Tibial nerve (tissue), 4 donors: ENCODE results near the gene ARID1B. TPM values are rescaled to one million over a fixed set of nuclear protein-coding genes. Genes with fewer than 3 reads are reported as not detected.

ENCODE experiments used
- DNase-seq, 2 donors: peaks; one replicate each; pipeline ENCODE4 v3.0.0-alpha.2; 2019; ENCODE audit warnings: low spot score in 2 of 2
- H3K27ac ChIP-seq, 4 donors: fragments of 200-600 bp; sonication (generic) in 3 of 4; one replicate each; pipeline ENCODE4 v1.5.1; 2017 to 2019; ENCODE audit warnings: mild to moderate bottlenecking in 1 of 4
- H3K27me3 ChIP-seq, 2 donors: fragments of 200-600 bp; sonication (generic) in 1 of 2; one replicate each; pipeline versions ENCODE4 v1.5.1 to v1.6.0; 2017 to 2019
- H3K36me3 ChIP-seq, 3 donors: fragments of 200-600 bp; sonication (generic); one replicate each; pipeline ENCODE4 v1.5.1; 2018 to 2019
- H3K4me1 ChIP-seq, 4 donors: fragments of 200-600 bp; sonication (generic) in 3 of 4; one replicate each; pipeline ENCODE4 v1.5.1; 2017 to 2019
- H3K4me3 ChIP-seq, 4 donors: fragments of 200-600 bp; sonication (generic) in 3 of 4; one replicate each; pipeline ENCODE4 v1.5.1; 2017 to 2019; ENCODE audit warnings: mild to moderate bottlenecking in 1 of 4, moderate library complexity in 1 of 4
- H3K9me3 ChIP-seq, 4 donors: fragments of 200-600 bp; sonication (generic) in 3 of 4; one replicate each; pipeline ENCODE4 v1.5.1; 2017 to 2019
- CTCF ChIP-seq, 5 experiments: fragments of 200-600 bp in 3 of 5; fragments of 450-650 bp in 2 of 5; sonication (generic) in 3 of 5; IDR thresholded peaks; one replicate each; pipeline ENCODE4 v1.5.1; 2016 to 2019; ENCODE audit warnings: antibody characterized with exemption in 5 of 5, mild to moderate bottlenecking in 3 of 5, moderate library complexity in 2 of 5
- EP300 ChIP-seq, 2 donors: sonication (generic); formaldehyde crosslinking; IDR thresholded peaks; one replicate each; pipeline ENCODE4 v1.6.1; 2017; ENCODE audit warnings: antibody characterized with exemption in 2 of 2, mild to moderate bottlenecking in 1 of 2
- POLR2A ChIP-seq, 2 donors: fragments of 450-650 bp; IDR thresholded peaks; one replicate each; pipeline ENCODE4 v1.6.1; 2017; ENCODE audit warnings: antibody characterized with exemption in 2 of 2, mild to moderate bottlenecking in 2 of 2, moderate library complexity in 2 of 2
- WGBS, 2 donors: methylation state at CpG; one replicate each; pipeline ENCODE4 v1.1.5; 2018; 5-methylcytosine and 5-hydroxymethylcytosine counted together
- total RNA-seq, 4 donors: library from RNA; depleted of rRNA; stranded (reverse); fragments of >200 nt; gene quantifications; one replicate each; pipeline ENCODE4 v1.1.0, GENCODE V29; 2016

ARID1B gene
- total RNA-seq, 4 donors from 2014 or later: 91.5 to 123 (median 110) TPM

GRCh38 chr6:156910938-156911337 is 133.8 kb downstream of the ARID1B start:
- no peaks in the 10 kb centered on the region for H3K9me3 ChIP-seq
- H3K4me1 ChIP-seq: peaks cover 0 to 26% (median 0%) of the 10 kb centered on the region in 4 donors
- H3K27me3 ChIP-seq: no peaks in the 10 kb centered on the region
- WGBS, 2 donors: 74 to 77% methylated on average over 1 of the region's 1 CpG
- DNase-seq: no peak
- no peak overlapping the region for H3K27ac ChIP-seq
- TF ChIP-seq CTCF (IDR thresholded peaks at IDR 0.05) (no peak), POLR2A (IDR thresholded peaks at IDR 0.05) (no peak), EP300 (IDR thresholded peaks at IDR 0.05) (no peak)
- no peaks in the 10 kb centered on the region for H3K36me3 ChIP-seq
- no peak overlapping the region for H3K4me3 ChIP-seq

GRCh38 chr6:156911581-156911980 is 134.4 kb downstream of the ARID1B start:
- Histone ChIP-seq H3K4me3 (no peak overlapping the region), H3K27me3 (no peaks in the 10 kb centered on the region), H3K36me3 (no peaks in the 10 kb centered on the region), H3K9me3 (no peaks in the 10 kb centered on the region), H3K4me1 (peaks cover 0 to 31% (median 1%) of the 10 kb centered on the region in 4 donors), H3K27ac (no peak overlapping the region)
- TF ChIP-seq POLR2A (IDR thresholded peaks at IDR 0.05) (no peak), CTCF (IDR thresholded peaks at IDR 0.05) (no peak), EP300 (IDR thresholded peaks at IDR 0.05) (no peak)
- DNase-seq: no peak
- WGBS, 2 donors: 78% methylated on average over 2 of the region's 2 CpGs

- TF ChIP-seq CTCF (IDR thresholded peaks at IDR 0.05) (no peak), EP300 (IDR thresholded peaks at IDR 0.05) (no peak), POLR2A (IDR thresholded peaks at IDR 0.05) (no peak)
- Histone ChIP-seq H3K27ac (no peak overlapping the region), H3K36me3 (no peaks in the 10 kb centered on the region), H3K9me3 (no peaks in the 10 kb centered on the region), H3K27me3 (no peaks in the 10 kb centered on the region), H3K4me1 (peaks cover 0 to 39% (median 4%) of the 10 kb centered on the region in 4 donors), H3K4me3 (no peak overlapping the region)
- no peak for DNase-seq
Measured at GRCh38 chr6:156912431-156912830, 135.3 kb downstream of the ARID1B start.

- WGBS, 2 donors: 93 to 98% methylated on average over 7 of the region's 7 CpGs
- H3K4me3 ChIP-seq: no peak overlapping the region
- H3K27ac ChIP-seq: no peak overlapping the region
- no peaks in the 10 kb centered on the region for H3K27me3 ChIP-seq
- no peaks in the 10 kb centered on the region for H3K9me3 ChIP-seq
- TF ChIP-seq EP300 (IDR thresholded peaks at IDR 0.05) (no peak), POLR2A (IDR thresholded peaks at IDR 0.05) (no peak), CTCF (IDR thresholded peaks at IDR 0.05) (no peak)
- peaks cover 0 to 57% (median 4%) of the 10 kb centered on the region in 4 donors for H3K4me1 ChIP-seq
- H3K36me3 ChIP-seq: no peaks in the 10 kb centered on the region
- DNase-seq: no peak
Measured at GRCh38 chr6:156914181-156914580, 137.0 kb downstream of the ARID1B start.

- no peaks in the 10 kb centered on the region for H3K9me3 ChIP-seq
- H3K4me3 ChIP-seq: no peak overlapping the region
- no peak for DNase-seq
- no peaks in the 10 kb centered on the region for H3K27me3 ChIP-seq
- H3K36me3 ChIP-seq: no peaks in the 10 kb centered on the region
- TF ChIP-seq POLR2A (IDR thresholded peaks at IDR 0.05) (no peak), CTCF (IDR thresholded peaks at IDR 0.05) (no peak), EP300 (IDR thresholded peaks at IDR 0.05) (no peak)
- no peak overlapping the region for H3K27ac ChIP-seq
- WGBS, 2 donors: 64 to 71% methylated on average over 11 of the region's 11 CpGs
- peaks cover 0 to 65% (median 6%) of the 10 kb centered on the region in 4 donors for H3K4me1 ChIP-seq
Measured at GRCh38 chr6:156916130-156916801, 139.1 kb downstream of the ARID1B start.
